Measurements from ENCODE around the gene NEURL4. TPM values are rescaled to one million over a fixed set of nuclear protein-coding genes. Genes with fewer than 3 reads are reported as not detected.

The NEURL4 gene
- polyA plus RNA-seq, 2 of the 4 experiments (the other 2 are of a cell fraction): 12.2 to 50.4 TPM

DNA sequence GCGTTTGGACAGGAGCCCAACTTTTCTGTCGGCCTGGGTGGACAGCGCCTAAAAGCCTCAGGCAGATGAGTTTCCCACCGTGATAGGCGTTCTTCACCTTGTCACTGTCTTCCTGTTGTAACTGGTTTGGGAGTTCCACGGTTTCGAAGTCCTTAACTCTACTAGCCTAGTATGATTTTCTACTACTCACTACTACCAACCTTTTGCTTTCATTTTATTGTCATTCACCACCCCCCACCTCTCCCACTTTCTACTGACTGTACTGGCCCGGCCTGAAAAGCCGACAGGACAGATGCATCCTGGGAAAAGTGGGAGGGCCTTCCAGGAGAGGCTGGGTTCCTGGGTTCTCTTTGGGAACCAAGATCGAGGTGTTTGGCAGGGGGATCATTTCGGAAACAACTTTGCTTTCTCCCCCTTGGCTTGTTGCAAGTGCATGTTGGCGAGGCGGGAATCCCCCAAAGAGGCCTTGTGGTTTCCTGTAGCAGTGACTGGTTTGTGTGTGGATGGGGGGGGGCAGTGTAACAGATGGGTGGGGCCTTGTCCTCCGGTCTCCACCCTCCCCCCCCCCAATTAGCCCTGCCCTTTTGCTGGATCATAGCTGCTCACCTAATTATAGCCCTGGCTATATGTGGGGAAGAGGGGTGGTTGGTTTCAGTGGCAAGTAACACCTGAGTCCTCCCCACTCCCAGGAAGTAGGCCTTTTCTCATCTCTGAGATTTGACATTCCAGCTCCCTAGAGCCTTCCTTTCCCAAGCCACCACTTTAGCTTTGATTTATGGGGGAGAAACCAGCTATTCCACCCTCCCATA lies 20.3 kb downstream of the NEURL4 start (continued):
- TF ChIP-seq CTCF (IDR thresholded peaks at IDR 0.05): no peak
- TF ChIP-seq MYC (IDR thresholded peaks at IDR 0.05; ENCODE audit: borderline replicate concordance, low read length): peak; percentile 50; the same call in 1 of the 2 replicates
- no peak for TF ChIP-seq RCOR1 (IDR thresholded peaks at IDR 0.05; ENCODE audit: low read depth, low read length)
- TF ChIP-seq RARB (CRISPR knock-in tag; IDR thresholded peaks at IDR 0.05): no peak
- no peak for TF ChIP-seq HOXB13 (CRISPR knock-in tag; IDR thresholded peaks at IDR 0.05; ENCODE audit: low read depth)
- TF ChIP-seq POLR2AphosphoS2 (conservative IDR thresholded peaks at IDR 0.05; ENCODE audit: low read length): no peak
- TF ChIP-seq REST (IDR thresholded peaks at IDR 0.05): peak; percentile 23
- TF ChIP-seq FOXS1 (CRISPR knock-in tag; IDR thresholded peaks at IDR 0.05): no peak
- no peak for TF ChIP-seq EHMT2 (IDR thresholded peaks at IDR 0.05; ENCODE audit: low read depth)
- TF ChIP-seq, protein P1, sequence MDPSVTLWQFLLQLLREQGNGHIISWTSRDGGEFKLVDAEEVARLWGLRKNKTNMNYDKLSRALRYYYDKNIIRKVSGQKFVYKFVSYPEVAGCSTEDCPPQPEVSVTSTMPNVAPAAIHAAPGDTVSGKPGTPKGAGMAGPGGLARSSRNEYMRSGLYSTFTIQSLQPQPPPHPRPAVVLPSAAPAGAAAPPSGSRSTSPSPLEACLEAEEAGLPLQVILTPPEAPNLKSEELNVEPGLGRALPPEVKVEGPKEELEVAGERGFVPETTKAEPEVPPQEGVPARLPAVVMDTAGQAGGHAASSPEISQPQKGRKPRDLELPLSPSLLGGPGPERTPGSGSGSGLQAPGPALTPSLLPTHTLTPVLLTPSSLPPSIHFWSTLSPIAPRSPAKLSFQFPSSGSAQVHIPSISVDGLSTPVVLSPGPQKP (IDR thresholded peaks at IDR 0.05; ENCODE audit: low read depth, low read length): no peak
- no peak for TF ChIP-seq ZFP36 (IDR thresholded peaks at IDR 0.05; ENCODE audit: borderline replicate concordance, partially characterized antibody)
- peak; percentile 29; the same call in 1 of the 2 replicates for TF ChIP-seq TP53 (CRISPR knock-in tag; IDR thresholded peaks at IDR 0.05)
- no peak for TF ChIP-seq MAZ (IDR thresholded peaks at IDR 0.05; ENCODE audit: borderline replicate concordance, low read depth, low read length)
- TF ChIP-seq JUN (IDR thresholded peaks at IDR 0.05): no peak; a peak in 1 of 5 replicates
- TF ChIP-seq, protein P2, sequence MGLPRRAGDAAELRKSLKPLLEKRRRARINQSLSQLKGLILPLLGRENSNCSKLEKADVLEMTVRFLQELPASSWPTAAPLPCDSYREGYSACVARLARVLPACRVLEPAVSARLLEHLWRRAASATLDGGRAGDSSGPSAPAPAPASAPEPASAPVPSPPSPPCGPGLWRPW (IDR thresholded peaks at IDR 0.05): no peak
- TF ChIP-seq NPAS2 (CRISPR knock-in tag; IDR thresholded peaks at IDR 0.05; ENCODE audit: borderline replicate concordance): no peak

- Histone ChIP-seq H3K4me3 (peak overlapping the region; percentile 98), H3K4me2 (peak overlapping the region; percentile 95), H3K9me3 (no peaks in the 10 kb centered on the region), H3K27ac (peak overlapping the region; percentile 98 to 100), H3K4me1 (peaks cover 37% of the 10 kb centered on the region)
- ATAC-seq: peak; percentile 7 to 44
- peak; percentile 52 for DNase-seq (ENCODE audit: low read depth in 1 of 2, low spot score in 1 of 2)
- ChIA-PET POLR2A (interaction anchor here (0.5 to 1.1 kb wide), 2 partner anchors 96 to 176 kb away, joined by 3 to 4 read pairs; partner anchors contain the start of genes POLR2A and TMEM256), CTCF (interaction anchor here (0.9 to 4.5 kb wide), 4 partner anchors 10 to 36 kb away, joined by 3 to 22 read pairs (median 5); no protein-coding TSS in a partner anchor)
- no peak for FAIRE-seq
- WGBS (ENCODE audit: missing lambda C conversion rate): 1% methylated on average over 17 of the region's 104 CpGs
- TF ChIP-seq CTCF (IDR thresholded peaks at IDR 0.05): no peak
- no peak for TF ChIP-seq SMC3 (IDR thresholded peaks at IDR 0.05)
- TF ChIP-seq, protein P2 (IDR thresholded peaks at IDR 0.05): no peak
- peak; percentile 85 for TF ChIP-seq TP53 (CRISPR knock-in tag; IDR thresholded peaks at IDR 0.05)
- no peak; the same call in 1 of the 2 replicates for TF ChIP-seq HMGXB4 (CRISPR knock-in tag; IDR thresholded peaks at IDR 0.05; ENCODE audit: borderline replicate concordance)
- peak; percentile 80; the same call in 1 of the 2 replicates for TF ChIP-seq FOSB (CRISPR knock-in tag; IDR thresholded peaks at IDR 0.05)
Measured at GRCh38 chr17:7307686-7308624, 21.2 kb downstream of the NEURL4 start.
